ENCODE measurements around the gene SERPINE3.

- TF ChIP-seq CTCF (IDR thresholded peaks at IDR 0.05; ENCODE audit: low read depth, low read length, missing input control) (no peak), YY1 (IDR thresholded peaks at IDR 0.05) (no peak), TAF1 (conservative IDR thresholded peaks at IDR 0.05) (no peak), HNF4G (IDR thresholded peaks at IDR 0.05) (no peak), HNF4A (conservative IDR thresholded peaks at IDR 0.05) (peak in 1 of 2 donors; percentile 21), SP1 (IDR thresholded peaks at IDR 0.05) (no peak)
Measured at GRCh38 chr13:51397262-51397941, 57.9 kb downstream of the SERPINE3 start.
